ENCODE data around the gene EMC8. TPM values are rescaled to one million over a fixed set of nuclear protein-coding genes. Genes with fewer than 3 reads are reported as not detected.

EMC8 gene
- total RNA-seq, 4 donors from 2014 or later = 11.8 to 26.6 (median 16.7) TPM

- H3K4me3 ChIP-seq = no peak overlapping the region
- H3K4me1 ChIP-seq = no peaks in the 10 kb centered on the region
- H3K9me3 ChIP-seq = no peaks in the 10 kb centered on the region
- DNase-seq = no peak
- no peaks in the 10 kb centered on the region for H3K27me3 ChIP-seq
- no peaks in the 10 kb centered on the region for H3K36me3 ChIP-seq
- intact Hi-C loops (cut with DNase I; ENCODE audit: low total_unique reads) = no loop called here
- TF ChIP-seq POLR2A (IDR thresholded peaks at IDR 0.05) (no peak), CTCF (IDR thresholded peaks at IDR 0.05) (no peak)
- H3K27ac ChIP-seq = no peak overlapping the region
Measured at GRCh38 chr16:85765767-85766166, 33.6 kb downstream of the EMC8 start.

DNA sequence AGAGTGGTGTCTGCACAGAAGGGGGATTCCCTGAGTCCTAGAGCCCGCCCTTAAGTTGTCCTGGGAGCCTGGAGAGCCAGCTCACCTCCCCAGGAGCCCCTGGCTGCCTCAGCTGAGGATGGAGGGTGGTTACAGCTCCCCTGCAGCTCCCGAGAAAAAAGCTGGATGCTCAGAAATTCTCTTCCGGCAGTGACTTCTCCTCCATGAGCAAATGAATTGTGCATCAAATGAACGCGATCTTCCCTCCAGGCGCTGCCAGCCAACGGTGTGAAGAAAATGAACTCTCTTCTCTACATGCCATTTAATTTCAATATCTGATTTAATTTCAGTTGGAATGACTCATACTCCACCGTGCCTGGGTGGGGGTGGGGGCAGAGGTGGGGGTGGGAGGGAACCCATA lies 34.1 kb downstream of the EMC8 start:
- Histone ChIP-seq H3K4me1 (no peaks in the 10 kb centered on the region), H3K27ac (no peak overlapping the region), H3K4me3 (no peak overlapping the region), H3K9me3 (no peaks in the 10 kb centered on the region), H3K27me3 (no peaks in the 10 kb centered on the region), H3K36me3 (no peaks in the 10 kb centered on the region)
- intact Hi-C loops (cut with DNase I; ENCODE audit: low total_unique reads) = no loop called here
- no peak for TF ChIP-seq CTCF (IDR thresholded peaks at IDR 0.05)
- no peak for TF ChIP-seq POLR2A (IDR thresholded peaks at IDR 0.05)
- no peak for DNase-seq

- H3K27me3 ChIP-seq = no peaks in the 10 kb centered on the region
- intact Hi-C loops (cut with DNase I; ENCODE audit: low total_unique reads) = no loop called here
- H3K36me3 ChIP-seq = no peaks in the 10 kb centered on the region
- DNase-seq = no peak
- no peak overlapping the region for H3K4me3 ChIP-seq
- no peaks in the 10 kb centered on the region for H3K4me1 ChIP-seq
- H3K9me3 ChIP-seq = no peaks in the 10 kb centered on the region
- TF ChIP-seq CTCF (IDR thresholded peaks at IDR 0.05) = no peak
- TF ChIP-seq POLR2A (IDR thresholded peaks at IDR 0.05) = no peak
- H3K27ac ChIP-seq = no peak overlapping the region
Measured at GRCh38 chr16:85763616-85764015, 35.7 kb downstream of the EMC8 start.

GRCh38 chr16:85762970-85763369 lies 36.4 kb downstream of the EMC8 start:
- TF ChIP-seq CTCF (IDR thresholded peaks at IDR 0.05) (no peak), POLR2A (IDR thresholded peaks at IDR 0.05) (no peak)
- Histone ChIP-seq H3K9me3 (no peaks in the 10 kb centered on the region), H3K4me3 (no peak overlapping the region), H3K36me3 (no peaks in the 10 kb centered on the region), H3K27me3 (no peaks in the 10 kb centered on the region), H3K4me1 (no peaks in the 10 kb centered on the region), H3K27ac (no peak overlapping the region)
- intact Hi-C loops (cut with DNase I; ENCODE audit: low total_unique reads) = no loop called here
- DNase-seq = no peak

DNA sequence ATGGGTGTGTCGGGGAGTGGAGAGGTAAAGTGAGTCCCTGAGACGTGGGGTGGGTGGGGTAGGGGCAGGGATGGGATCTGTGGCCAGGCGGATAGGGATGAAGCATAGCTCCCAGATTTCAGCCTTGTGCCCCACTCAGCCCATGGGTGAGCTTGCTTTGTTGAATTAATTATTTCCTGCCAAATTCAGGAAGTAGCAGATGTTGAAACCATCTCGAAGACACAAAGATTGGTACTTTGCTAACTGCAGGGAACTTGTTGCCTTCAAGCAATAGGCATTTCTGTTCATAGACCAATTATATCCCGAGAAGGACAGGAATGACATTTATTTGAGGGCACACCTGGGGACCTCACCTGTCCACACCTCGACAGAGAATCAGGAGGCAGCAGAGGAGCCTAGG lies 37.5 kb downstream of the EMC8 start:
- Histone ChIP-seq H3K4me1 (no peaks in the 10 kb centered on the region), H3K9me3 (no peaks in the 10 kb centered on the region), H3K36me3 (no peaks in the 10 kb centered on the region), H3K4me3 (no peak overlapping the region), H3K27ac (no peak overlapping the region), H3K27me3 (no peaks in the 10 kb centered on the region)
- DNase-seq = no peak
- TF ChIP-seq CTCF (IDR thresholded peaks at IDR 0.05) = no peak
- TF ChIP-seq POLR2A (IDR thresholded peaks at IDR 0.05) = no peak
- intact Hi-C loops (cut with DNase I; ENCODE audit: low total_unique reads) = no loop called here

Data from uterus (tissue), 4 donors.